GM23338 (cell line): ENCODE data around the gene KLHL26. TPM values are rescaled to one million over a fixed set of nuclear protein-coding genes. Genes with fewer than 3 reads are reported as not detected.

Source experiments
- ATAC-seq: fragments of 200-7000 bp; cut with Tn5 transposase; 3 replicates; pipeline ENCODE4 v1.9.1; 2020
- DNase-seq: peaks from one replicate; pipeline ENCODE4 v3.0.0-alpha.2; 2015; ENCODE audit warnings: low spot score
- H2AFZ ChIP-seq: fragments of 200-600 bp; sonication (generic); 2 replicates; pipeline ENCODE4 v1.8.0; 2016; ENCODE audit warnings: antibody characterized with exemption, mild to moderate bottlenecking, moderate library complexity
- H3F3A ChIP-seq: fragments of 200-600 bp; sonication (generic); replicated peaks from 2 replicates; pipeline ENCODE4 v1.8.0; 2017; ENCODE audit warnings: antibody characterized with exemption, mixed run types, low read depth
- H3K27ac ChIP-seq: fragments of 200-600 bp; sonication (generic); 2 replicates; pipeline ENCODE4 v1.6.1; 2016; ENCODE audit warnings: low read depth
- H3K27me3 ChIP-seq: fragments of 200-600 bp; sonication (generic); 2 replicates; pipeline ENCODE4 v1.8.0; 2016; ENCODE audit warnings: mild to moderate bottlenecking, mixed run types, moderate library complexity; ENCODE audit not compliant: insufficient read depth
- H3K36me3 ChIP-seq: fragments of 200-600 bp; sonication (generic); 2 replicates; pipeline ENCODE4 v1.8.0; 2016; ENCODE audit warnings: mild to moderate bottlenecking; ENCODE audit not compliant: insufficient read depth
- H3K4me1 ChIP-seq: fragments of 200-600 bp; sonication (generic); 2 replicates; pipeline ENCODE4 v1.8.0; 2016; ENCODE audit warnings: mild to moderate bottlenecking, moderate library complexity; ENCODE audit not compliant: insufficient read depth
- H3K4me2 ChIP-seq: fragments of 200-600 bp; sonication (generic); 2 replicates; pipeline ENCODE4 v1.7.1; 2017; ENCODE audit warnings: mixed run types
- H3K4me3 ChIP-seq: fragments of 200-600 bp; sonication (generic); 2 replicates; pipeline ENCODE4 v1.6.1; 2016; ENCODE audit warnings: mixed run types
- H3K79me2 ChIP-seq: fragments of 200-600 bp; sonication (generic); replicated peaks from 2 replicates; pipeline ENCODE4 v1.8.0; 2017; ENCODE audit warnings: mild to moderate bottlenecking; ENCODE audit not compliant: insufficient read depth
- H3K9me2 ChIP-seq: fragments of 200-600 bp; sonication (generic); 2 replicates; pipeline ENCODE4 v1.8.0; 2017; ENCODE audit not compliant: insufficient read depth
- H4K20me1 ChIP-seq: fragments of 200-600 bp; sonication (generic); replicated peaks from 2 replicates; pipeline ENCODE4 v1.8.0; 2017; ENCODE audit warnings: mild to moderate bottlenecking; ENCODE audit not compliant: insufficient read depth
- H3K27ac Mint-ChIP-seq: 2 replicates; pipeline ENCODE4 v1.8.0; 2020; ENCODE audit warnings: inconsistent platforms, mild to moderate bottlenecking, moderate library complexity, mixed read lengths
- H3K27me3 Mint-ChIP-seq: 3 replicates; pipeline ENCODE4 v1.8.0; 2022; ENCODE audit warnings: low read depth, mild to moderate bottlenecking, moderate library complexity, mixed read lengths, inconsistent platforms; ENCODE audit not compliant: insufficient read depth, poor library complexity
- H3K36me3 Mint-ChIP-seq: 3 replicates; pipeline ENCODE4 v1.8.0; 2021; ENCODE audit warnings: low read depth, mild to moderate bottlenecking, inconsistent platforms, moderate library complexity, mixed read lengths
- H3K4me1 Mint-ChIP-seq: 3 replicates; pipeline ENCODE4 v1.8.0; 2020; ENCODE audit warnings: mild to moderate bottlenecking, inconsistent platforms, mixed read lengths
- H3K4me3 Mint-ChIP-seq: 3 replicates; pipeline ENCODE4 v1.8.0; 2021; ENCODE audit warnings: moderate library complexity, mild to moderate bottlenecking, inconsistent platforms, mixed read lengths
- H3K9me3 Mint-ChIP-seq: 3 replicates; pipeline ENCODE4 v1.8.0; 2020; ENCODE audit warnings: moderate library complexity, mild to moderate bottlenecking, inconsistent platforms, mixed read lengths
- CTCF ChIP-seq, 2 experiments: fragments of 200-600 bp in 1 of 2; sonication (generic) in 1 of 2; conservative IDR thresholded peaks; 2 replicates each; pipeline versions ENCODE4 v1.5.1 to v1.6.1; 2016 to 2017; ENCODE audit warnings: antibody characterized with exemption in 2 of 2, low read depth in 2 of 2, mild to moderate bottlenecking in 2 of 2, moderate library complexity in 1 of 2
- ETS1 ChIP-seq: IDR thresholded peaks from 2 replicates; pipeline ENCODE4 v1.6.1; 2016; ENCODE audit warnings: antibody characterized with exemption
- EZH2 ChIP-seq: fragments of 200-600 bp; sonication (generic); IDR thresholded peaks from one replicate; pipeline ENCODE4 v1.8.0; 2017; ENCODE audit warnings: antibody characterized with exemption, mild to moderate bottlenecking, low read depth; ENCODE audit not compliant: unreplicated experiment
- JUNB ChIP-seq: IDR thresholded peaks from one replicate; pipeline ENCODE4 v1.6.1; 2016; ENCODE audit warnings: antibody characterized with exemption; ENCODE audit not compliant: unreplicated experiment
- POLR2AphosphoS5 ChIP-seq: IDR thresholded peaks from 2 replicates; pipeline ENCODE4 v1.6.1; 2016; ENCODE audit warnings: antibody characterized with exemption, low read depth
- REST ChIP-seq: IDR thresholded peaks from one replicate; pipeline ENCODE4 v1.6.1; 2018; ENCODE audit warnings: antibody characterized with exemption; ENCODE audit not compliant: unreplicated experiment
- STAT1 ChIP-seq: IDR thresholded peaks from one replicate; pipeline ENCODE4 v1.6.1; 2016; ENCODE audit warnings: antibody characterized with exemption; ENCODE audit not compliant: unreplicated experiment
- ZNF114 ChIP-seq: fragments of 250-450 bp; sonication (Bioruptor Pico); IDR thresholded peaks from 2 replicates; pipeline ENCODE4 v1.5.0; 2020; ENCODE audit warnings: mild to moderate bottlenecking, moderate library complexity
- ZNF331 ChIP-seq: fragments of 250-450 bp; sonication (Bioruptor Pico); IDR thresholded peaks from 2 replicates; pipeline ENCODE4 v1.5.0; 2020; ENCODE audit warnings: low read depth, mild to moderate bottlenecking, moderate library complexity
- ZNF462 ChIP-seq: fragments of 250-450 bp; sonication (Bioruptor Pico); IDR thresholded peaks from 2 replicates; pipeline ENCODE4 v1.5.0; 2020; ENCODE audit warnings: mild to moderate bottlenecking, moderate library complexity
- polyA plus RNA-seq: library from polyadenylated mRNA; unstranded; fragments of >200 nt; fragmentation: Nextera tagmentation; extraction: Ambion mirVana; gene quantifications from 2 replicates; pipeline ENCODE4 v1.2.1, GENCODE V29; 2016
- total RNA-seq: library from RNA; depleted of rRNA; stranded (reverse); fragments of >200 nt; shearing (Covaris generic); gene quantifications from 2 replicates; pipeline ENCODE4 v1.2.3, GENCODE V29; 2014

The KLHL26 gene
- total and polyA plus RNA-seq, 2 experiments from 2014 or later, result 3.6 to 11.2 TPM

- H3K27me3 Mint-ChIP-seq, result peaks cover 14% of the 10 kb centered on the region
- peaks cover 6% of the 10 kb centered on the region for H3K79me2 ChIP-seq
- no peak overlapping the region for H3K27ac Mint-ChIP-seq
- H3K4me3 ChIP-seq, result no peak overlapping the region
- TF ChIP-seq STAT1, result no peak
- TF ChIP-seq CTCF (conservative IDR thresholded peaks at IDR 0.05; ENCODE audit: low read depth in 2 of 2), result no peak
- TF ChIP-seq ZNF331 (CRISPR knock-in tag), result no peak
- TF ChIP-seq EZH2, result no peak
- TF ChIP-seq ZNF114 (CRISPR knock-in tag), result no peak
- TF ChIP-seq JUNB, result no peak
- no peak for TF ChIP-seq POLR2AphosphoS5
- no peak for TF ChIP-seq REST
- no peak for TF ChIP-seq ETS1
- H3K4me3 Mint-ChIP-seq, result no peak overlapping the region
- H3K27me3 ChIP-seq, result no peaks in the 10 kb centered on the region
- no peaks in the 10 kb centered on the region for H3K36me3 Mint-ChIP-seq
- no peak overlapping the region for H2AFZ ChIP-seq
- H3K4me1 Mint-ChIP-seq, result peaks cover 9% of the 10 kb centered on the region
- H3K4me1 ChIP-seq, result no peaks in the 10 kb centered on the region
- H4K20me1 ChIP-seq, result peaks cover 5% of the 10 kb centered on the region; the same call in 1 of the 2 replicates
- H3K4me2 ChIP-seq, result no peak overlapping the region
- H3K9me2 ChIP-seq, result no peaks in the 10 kb centered on the region
- no peaks in the 10 kb centered on the region for H3K9me3 Mint-ChIP-seq
- H3K27ac ChIP-seq, result no peak overlapping the region
- no peaks in the 10 kb centered on the region for H3K36me3 ChIP-seq
- DNase-seq, result no peak
- ATAC-seq, result no peak
- H3F3A ChIP-seq, result no peaks in the 10 kb centered on the region
These were observed 76.2 kb downstream of the KLHL26 start for GRCh38 chr19:18712981-18713380.

GRCh38 chr19:18713550-18714117 is 76.8 kb downstream of the KLHL26 start:
- no peak overlapping the region for H3K4me3 Mint-ChIP-seq
- H2AFZ ChIP-seq, result no peak overlapping the region
- H3K4me2 ChIP-seq, result no peak overlapping the region
- peaks cover 4% of the 10 kb centered on the region; the same call in 1 of the 2 replicates for H4K20me1 ChIP-seq
- no peak overlapping the region for H3K4me3 ChIP-seq
- peaks cover 17% of the 10 kb centered on the region for H3K27me3 Mint-ChIP-seq
- H3K27ac Mint-ChIP-seq, result no peak overlapping the region; the same call in 1 of the 2 replicates
- H3K27me3 ChIP-seq, result no peaks in the 10 kb centered on the region
- H3K36me3 Mint-ChIP-seq, result no peaks in the 10 kb centered on the region
- ATAC-seq (no peak), DNase-seq (no peak)
- H3K9me3 Mint-ChIP-seq, result no peaks in the 10 kb centered on the region
- H3K9me2 ChIP-seq, result no peaks in the 10 kb centered on the region
- 0 out of 2 replicates have a peak, but pooled peaks cover 4% of the 10 kb centered on the region for H3K79me2 ChIP-seq
- no peaks in the 10 kb centered on the region for H3K4me1 ChIP-seq
- no peak overlapping the region for H3K27ac ChIP-seq
- H3K36me3 ChIP-seq, result no peaks in the 10 kb centered on the region
- no peaks in the 10 kb centered on the region for H3F3A ChIP-seq
- H3K4me1 Mint-ChIP-seq, result peaks cover 7% of the 10 kb centered on the region
- no peak for TF ChIP-seq ZNF462
